ENCODE data around the gene BRPF3.

Gene BRPF3

GRCh38 chr6:36160147-36160760 is 36.3 kb upstream of the BRPF3 start:
- DNase-seq (ENCODE audit: low read depth), result no peak
- TF ChIP-seq, protein P1, sequence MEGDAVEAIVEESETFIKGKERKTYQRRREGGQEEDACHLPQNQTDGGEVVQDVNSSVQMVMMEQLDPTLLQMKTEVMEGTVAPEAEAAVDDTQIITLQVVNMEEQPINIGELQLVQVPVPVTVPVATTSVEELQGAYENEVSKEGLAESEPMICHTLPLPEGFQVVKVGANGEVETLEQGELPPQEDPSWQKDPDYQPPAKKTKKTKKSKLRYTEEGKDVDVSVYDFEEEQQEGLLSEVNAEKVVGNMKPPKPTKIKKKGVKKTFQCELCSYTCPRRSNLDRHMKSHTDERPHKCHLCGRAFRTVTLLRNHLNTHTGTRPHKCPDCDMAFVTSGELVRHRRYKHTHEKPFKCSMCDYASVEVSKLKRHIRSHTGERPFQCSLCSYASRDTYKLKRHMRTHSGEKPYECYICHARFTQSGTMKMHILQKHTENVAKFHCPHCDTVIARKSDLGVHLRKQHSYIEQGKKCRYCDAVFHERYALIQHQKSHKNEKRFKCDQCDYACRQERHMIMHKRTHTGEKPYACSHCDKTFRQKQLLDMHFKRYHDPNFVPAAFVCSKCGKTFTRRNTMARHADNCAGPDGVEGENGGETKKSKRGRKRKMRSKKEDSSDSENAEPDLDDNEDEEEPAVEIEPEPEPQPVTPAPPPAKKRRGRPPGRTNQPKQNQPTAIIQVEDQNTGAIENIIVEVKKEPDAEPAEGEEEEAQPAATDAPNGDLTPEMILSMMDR (IDR thresholded peaks at IDR 0.05; ENCODE audit: control insufficient read depth, insufficient read depth, low read depth, low read length, missing control alignments), result no peak
- no peak overlapping the region for H3K4me3 ChIP-seq (ENCODE audit: control insufficient read depth, low read depth, low read length)

GRCh38 chr6:36169023-36170007 is 27.2 kb upstream of the BRPF3 start:
- TF ChIP-seq, protein P1 (IDR thresholded peaks at IDR 0.05; ENCODE audit: control insufficient read depth, insufficient read depth, low read depth, low read length, missing control alignments), result no peak
- DNase-seq (ENCODE audit: low read depth), result no peak

DNA sequence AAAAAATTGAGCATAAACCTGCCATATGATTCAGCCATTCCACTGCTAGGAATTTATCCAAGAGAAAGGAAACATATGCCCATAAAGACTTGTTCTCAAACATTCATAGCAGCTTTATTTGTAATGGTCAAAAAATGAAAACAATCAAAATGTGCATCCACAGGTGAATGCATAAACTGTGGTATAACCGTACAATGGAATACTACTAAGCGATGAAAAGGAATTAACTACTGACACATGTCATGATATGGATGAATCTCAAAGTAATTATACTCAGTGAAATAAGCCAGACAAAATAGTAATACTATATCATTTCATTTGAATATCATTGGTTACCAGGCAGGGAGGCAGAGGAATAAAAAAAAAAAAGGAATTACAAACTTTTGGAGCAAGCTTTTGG is 25.8 kb upstream of the BRPF3 start:
- no peak for DNase-seq (ENCODE audit: low read depth)
- H3K4me3 ChIP-seq (ENCODE audit: control insufficient read depth, low read depth, low read length), result no peak overlapping the region
- TF ChIP-seq, protein P1 (IDR thresholded peaks at IDR 0.05; ENCODE audit: control insufficient read depth, insufficient read depth, low read depth, low read length, missing control alignments), result no peak

More at GRCh38 chr6:36169023-36170007, 27.2 kb upstream of the BRPF3 start:
- H3K4me3 ChIP-seq (ENCODE audit: control insufficient read depth, low read depth, low read length), result no peak overlapping the region

DNA sequence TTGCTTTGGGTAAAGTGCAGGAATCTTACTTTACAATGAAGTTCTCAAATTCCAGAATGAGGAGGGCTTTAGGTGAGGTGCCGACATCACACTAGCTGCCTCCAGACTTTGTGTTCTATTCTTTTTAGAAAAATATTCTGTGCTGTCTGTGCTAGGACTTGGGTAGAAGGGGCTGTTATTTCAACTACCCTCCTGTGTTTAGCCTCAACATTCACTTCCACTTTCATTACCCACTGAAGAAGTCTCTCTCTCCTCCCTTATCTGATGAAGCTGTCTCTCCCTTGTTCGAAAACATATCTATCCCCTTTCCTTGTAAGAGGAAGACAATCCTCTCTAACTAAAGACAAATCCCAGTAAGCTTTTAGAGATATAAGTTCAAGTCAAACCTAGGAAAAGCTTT is 25.0 kb upstream of the BRPF3 start:
- DNase-seq (ENCODE audit: low read depth), result no peak
- H3K4me3 ChIP-seq (ENCODE audit: control insufficient read depth, low read depth, low read length), result no peak overlapping the region
- TF ChIP-seq, protein P1 (IDR thresholded peaks at IDR 0.05; ENCODE audit: control insufficient read depth, insufficient read depth, low read depth, low read length, missing control alignments), result no peak

GRCh38 chr6:36177166-36177565 is 19.4 kb upstream of the BRPF3 start:
- no peak overlapping the region for H3K4me3 ChIP-seq (ENCODE audit: control insufficient read depth, low read depth, low read length)
- no peak for DNase-seq (ENCODE audit: low read depth)
- TF ChIP-seq, protein P1 (IDR thresholded peaks at IDR 0.05; ENCODE audit: control insufficient read depth, insufficient read depth, low read depth, low read length, missing control alignments), result no peak

GRCh38 chr6:36178544-36178943 is 18.0 kb upstream of the BRPF3 start:
- DNase-seq (ENCODE audit: low read depth), result no peak
- no peak overlapping the region for H3K4me3 ChIP-seq (ENCODE audit: control insufficient read depth, low read depth, low read length)
- TF ChIP-seq, protein P1 (IDR thresholded peaks at IDR 0.05; ENCODE audit: control insufficient read depth, insufficient read depth, low read depth, low read length, missing control alignments), result no peak
